Adipose tissue (tissue), 3 donors: Measurements from ENCODE around the gene GMDS. TPM values are rescaled to one million over a fixed set of nuclear protein-coding genes. Genes with fewer than 3 reads are reported as not detected.

Experiments
- H3K27ac ChIP-seq: one replicate; pipeline ENCODE4 v1.5.1; 2013; ENCODE audit warnings: low read depth, low read length
- WGBS, 3 donors: extraction: QIAGEN DNeasy Blood & Tissue Kit; methylation state at CpG; one replicate each; pipeline ENCODE4 v1.1.7; 2013; 5-methylcytosine and 5-hydroxymethylcytosine counted together
- polyA plus RNA-seq, 3 donors: library from polyadenylated mRNA; stranded (reverse); fragments of 200-250 nt; gene quantifications; one replicate each; pipeline ENCODE4 v1.2.3, GENCODE V29; 2013
- donor health status: healthy with polysubstance abuse.
- donor health status: Bipolar disorder and iron deficiency.
- donor health status: healthy.

Gene GMDS
- polyA plus RNA-seq, 3 donors: 13.6 to 21.4 (median 14.9) TPM

DNA sequence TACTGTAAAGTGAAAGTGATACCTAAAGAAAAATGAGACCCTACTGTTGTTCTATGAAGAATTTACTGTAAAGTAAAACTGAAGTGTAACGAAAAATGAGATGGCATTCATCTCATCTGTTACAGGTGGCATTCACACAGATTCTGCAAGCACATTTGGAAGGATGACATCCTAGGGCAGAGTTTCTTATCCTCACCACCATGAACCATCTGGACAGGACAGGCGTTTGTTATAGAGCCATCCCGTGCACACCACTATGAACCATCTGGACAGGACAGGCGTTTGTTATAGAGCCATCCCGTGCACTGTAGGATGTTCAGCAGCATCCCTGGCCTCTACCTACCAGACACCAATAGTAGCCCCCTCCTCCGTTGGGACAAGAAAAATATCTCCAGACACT lies 294.8 kb downstream of the GMDS start:
- H3K27ac ChIP-seq: no peak overlapping the region
- WGBS, 3 donors: 91 to 94% (median 92%) methylated on average over 6 of the region's 6 CpGs

DNA sequence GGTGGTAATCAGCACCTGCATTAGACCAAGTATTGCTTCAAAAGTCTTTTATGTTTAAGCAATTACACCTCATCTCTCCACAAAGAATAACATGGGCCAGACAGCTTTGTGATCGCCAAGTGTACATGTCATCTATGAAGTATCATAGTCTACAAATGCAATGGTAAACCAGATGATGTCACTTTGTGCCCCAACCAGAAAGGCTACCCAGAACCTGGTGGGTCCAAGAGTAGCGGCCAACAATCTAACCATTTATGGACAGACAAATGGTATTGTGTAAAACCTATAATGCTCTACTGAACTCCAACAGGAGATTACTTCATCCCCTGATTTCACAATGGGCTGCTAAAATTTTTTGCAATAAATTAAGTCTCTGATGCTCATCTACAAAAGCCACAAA lies 295.9 kb downstream of the GMDS start:
- WGBS, 3 donors: 65 to 98% (median 77%) methylated on average over 2 of the region's 2 CpGs
- H3K27ac ChIP-seq: no peak overlapping the region

DNA sequence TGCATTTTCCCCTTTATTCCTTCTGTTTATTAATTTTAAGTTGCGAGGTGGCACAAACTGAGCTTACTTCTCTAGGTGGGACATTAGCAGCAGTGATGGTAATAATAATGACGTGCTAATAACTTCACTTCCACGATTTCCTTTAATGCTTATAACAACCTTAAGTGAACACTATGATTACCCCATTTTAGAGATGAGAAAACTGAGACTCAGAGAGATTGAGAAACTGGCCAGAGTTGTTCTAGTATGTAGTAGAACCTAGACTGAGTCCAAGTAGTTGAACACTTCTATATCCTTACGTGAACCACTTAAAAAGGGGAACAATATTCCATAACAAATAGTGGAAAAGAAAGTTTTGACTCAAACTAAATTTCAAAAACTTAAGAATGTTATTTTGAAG lies 297.5 kb downstream of the GMDS start:
- H3K27ac ChIP-seq: no peak overlapping the region
- 95 to 98% (median 98%) methylated on average over 4 of the region's 4 CpGs for WGBS, 3 donors

DNA sequence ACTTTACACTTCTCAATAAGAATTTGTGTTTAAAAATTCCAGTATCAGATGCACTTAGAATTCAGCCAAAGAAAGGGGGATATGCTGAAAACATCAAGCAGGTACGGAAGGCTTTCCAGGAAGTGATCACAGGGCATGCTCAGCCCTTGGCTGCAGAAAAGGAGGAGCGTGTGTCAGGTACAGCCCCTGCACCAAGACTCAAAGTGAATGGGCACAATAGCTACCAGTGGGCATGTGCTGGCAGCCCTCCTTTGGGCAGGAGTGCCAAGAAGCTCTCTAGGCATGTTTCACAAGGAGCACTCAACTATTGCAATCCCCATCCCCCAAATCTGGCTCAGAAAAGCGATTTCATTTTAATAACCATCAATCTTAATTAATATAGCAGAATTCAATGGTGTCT lies 298.8 kb downstream of the GMDS start:
- H3K27ac ChIP-seq: no peak overlapping the region
- 90 to 97% (median 96%) methylated on average over 3 of the region's 3 CpGs for WGBS, 3 donors

DNA sequence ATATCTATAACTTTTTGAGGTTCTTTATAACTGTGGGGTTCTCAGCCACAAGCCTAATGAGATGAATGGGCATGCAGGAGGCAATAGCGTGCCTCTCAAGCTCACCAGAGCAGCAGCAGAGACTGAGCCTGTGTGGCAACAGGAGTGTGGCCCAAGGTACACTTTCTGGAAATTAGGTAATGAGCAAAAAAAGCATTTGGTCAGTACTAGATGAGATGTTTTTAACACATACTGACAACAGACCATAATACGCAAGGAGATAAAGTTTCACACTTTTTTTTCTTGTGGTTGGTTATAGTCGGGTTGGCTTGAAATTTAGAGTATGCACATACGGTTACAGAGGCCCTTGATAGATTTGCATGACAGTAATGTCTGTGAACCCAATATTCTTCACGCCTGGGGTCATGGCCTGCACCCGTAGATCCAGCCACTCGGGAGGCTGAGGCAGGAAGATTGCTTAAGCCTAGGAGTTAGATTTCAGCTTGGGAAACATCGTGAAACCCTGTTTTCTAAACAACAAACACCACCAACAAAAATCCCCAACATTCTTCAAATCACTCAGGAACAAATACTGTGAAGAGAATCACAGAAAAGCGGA lies 300.1 kb downstream of the GMDS start:
- H3K27ac ChIP-seq: no peak overlapping the region
- 69 to 90% (median 76%) methylated on average over 9 of the region's 9 CpGs for WGBS, 3 donors

DNA sequence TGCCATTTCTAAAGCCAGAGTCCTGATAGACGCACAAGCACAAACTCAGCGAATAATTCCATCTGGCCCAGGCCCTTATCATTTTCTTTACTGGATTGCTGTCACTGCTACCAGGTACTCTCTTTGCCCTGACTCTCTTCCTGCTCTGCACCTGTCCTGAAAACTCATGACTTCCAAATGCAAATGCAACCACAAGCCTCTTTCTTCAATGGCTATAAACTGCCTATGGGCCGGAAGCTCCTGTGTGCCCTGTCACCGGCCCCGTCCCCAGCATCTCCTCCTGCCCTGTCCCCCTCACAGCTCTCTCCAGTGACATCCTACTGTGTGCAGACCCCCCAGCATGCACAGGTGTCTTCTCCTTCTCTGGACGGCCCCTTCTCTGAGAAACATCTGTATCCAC lies 302.6 kb downstream of the GMDS start:
- no peak overlapping the region for H3K27ac ChIP-seq
- WGBS, 3 donors: 96 to 100% (median 98%) methylated on average over 6 of the region's 6 CpGs

DNA sequence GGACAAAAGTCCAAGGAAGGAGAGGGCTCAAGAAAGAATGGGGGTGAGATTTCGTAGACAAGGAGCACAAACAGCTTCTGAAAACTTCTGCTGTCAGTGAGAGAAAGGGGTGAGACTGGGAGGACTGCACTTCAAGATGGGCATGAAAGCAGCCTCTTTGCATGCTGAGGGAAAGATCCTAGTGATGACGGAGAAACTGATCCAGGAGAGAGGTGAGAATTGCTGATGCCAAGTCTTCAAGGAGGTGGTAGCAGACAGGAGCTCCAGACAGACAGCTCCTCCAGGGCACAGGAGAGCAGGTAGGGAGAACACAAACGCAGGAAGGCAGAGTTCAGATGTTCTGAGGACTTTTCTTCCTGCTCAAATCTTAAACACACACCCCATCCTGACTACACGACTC lies 303.9 kb downstream of the GMDS start:
- 92 to 93% (median 92%) methylated on average over 4 of the region's 4 CpGs for WGBS, 3 donors
- no peak overlapping the region for H3K27ac ChIP-seq

DNA sequence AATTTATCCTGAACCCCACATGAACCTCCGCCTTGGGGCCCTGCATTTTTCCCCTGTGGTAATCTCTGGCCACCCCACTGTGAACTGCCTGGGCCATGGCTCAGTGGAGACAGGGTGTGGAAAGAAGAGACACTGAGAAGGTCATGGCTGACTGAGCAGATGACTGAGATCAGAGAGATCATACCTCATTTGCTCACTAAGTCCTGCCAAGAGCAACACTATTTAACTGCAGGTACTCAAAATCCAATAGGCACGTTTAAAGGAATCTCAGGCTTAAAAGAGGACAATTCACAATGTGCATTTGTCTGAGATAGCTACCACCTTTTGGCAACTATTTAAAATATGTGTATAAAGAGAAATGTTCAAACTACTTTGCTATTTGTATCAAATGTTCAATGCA lies 305.0 kb downstream of the GMDS start:
- 82 to 87% (median 86%) methylated on average over 2 of the region's 2 CpGs for WGBS, 3 donors
- H3K27ac ChIP-seq: no peak overlapping the region

DNA sequence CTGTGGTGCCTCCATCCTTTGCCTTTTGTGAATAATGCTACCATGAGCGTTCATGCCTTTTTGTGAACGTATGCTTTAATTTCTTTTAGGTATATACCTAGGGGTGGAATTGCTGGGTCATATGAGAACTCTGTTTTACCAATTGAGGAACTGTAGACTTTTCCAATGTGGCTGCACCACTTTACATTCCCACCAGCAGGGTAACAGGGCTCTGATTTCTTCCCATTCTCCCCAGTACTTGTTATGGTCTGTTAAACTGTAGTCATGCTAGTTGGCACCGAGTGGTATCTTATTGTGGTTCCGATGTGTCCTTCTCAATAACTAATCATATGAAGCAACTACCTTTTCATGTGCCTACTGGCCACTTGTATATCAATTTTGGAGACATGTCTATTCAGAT lies 312.1 kb downstream of the GMDS start:
- 98% methylated on average over 4 of the region's 4 CpGs for WGBS, 3 donors
- H3K27ac ChIP-seq: no peak overlapping the region

DNA sequence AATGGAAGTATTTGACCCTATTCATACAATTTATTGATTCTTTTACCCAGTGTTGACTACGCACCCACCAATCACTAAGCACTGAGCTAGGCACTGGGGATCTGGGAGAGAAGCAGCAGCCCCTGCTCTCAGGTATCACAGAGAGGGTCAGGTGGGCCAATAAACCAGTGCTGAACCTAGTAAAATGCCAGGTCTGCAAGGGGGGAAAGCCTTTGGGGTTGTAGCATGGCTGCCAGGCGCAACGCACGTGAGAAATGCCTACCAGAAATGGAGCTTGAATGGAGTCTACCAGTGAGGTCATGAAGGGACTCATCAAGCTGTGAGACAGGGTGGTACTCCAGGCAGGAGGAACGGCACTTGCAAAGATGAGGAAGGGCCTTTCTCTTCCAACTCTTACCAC lies 313.6 kb downstream of the GMDS start:
- no peak overlapping the region for H3K27ac ChIP-seq
- 98 to 99% (median 99%) methylated on average over 5 of the region's 5 CpGs for WGBS, 3 donors

DNA sequence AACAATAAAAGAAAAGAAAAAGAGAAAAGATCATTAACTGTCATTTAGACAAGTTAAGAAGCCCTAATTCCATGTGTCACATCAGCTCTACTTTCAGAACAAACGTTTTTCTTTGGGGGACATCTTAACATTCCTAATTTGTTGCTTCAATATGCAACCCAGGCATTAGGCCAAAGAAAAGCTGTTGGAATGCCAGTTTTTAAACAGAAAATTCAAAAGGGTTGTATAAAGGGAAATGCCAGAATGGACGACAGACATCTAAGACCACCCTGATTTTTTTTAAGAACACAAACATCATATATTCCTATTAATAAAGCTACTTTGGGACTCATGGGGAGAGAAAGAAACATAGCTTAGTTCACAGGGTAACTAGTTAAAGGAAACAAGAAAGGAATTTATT lies 315.0 kb downstream of the GMDS start:
- H3K27ac ChIP-seq: no peak overlapping the region
- WGBS, 3 donors: 42 to 66% (median 46%) methylated on average over 2 of the region's 2 CpGs

DNA sequence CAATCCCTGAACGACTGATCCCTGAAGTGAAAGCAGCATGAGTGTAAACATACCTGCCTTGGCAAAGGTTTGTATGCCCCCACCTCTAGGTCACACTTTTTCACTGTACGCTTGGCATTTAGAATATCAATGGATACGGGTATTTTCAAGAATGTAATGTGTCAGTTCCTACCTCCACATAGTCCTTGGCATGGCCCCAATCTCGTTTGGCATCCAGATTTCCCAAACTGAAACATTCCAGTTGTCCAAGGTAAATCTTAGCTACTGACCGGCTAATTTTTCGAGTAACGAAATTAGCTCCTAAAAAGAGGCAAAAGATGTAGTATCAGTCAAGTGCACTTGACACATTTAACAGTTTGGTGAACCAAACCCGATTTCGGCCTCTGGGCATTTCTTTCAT lies 315.5 kb downstream of the GMDS start:
- 87 to 92% (median 89%) methylated on average over 9 of the region's 9 CpGs for WGBS, 3 donors
- no peak overlapping the region for H3K27ac ChIP-seq

DNA sequence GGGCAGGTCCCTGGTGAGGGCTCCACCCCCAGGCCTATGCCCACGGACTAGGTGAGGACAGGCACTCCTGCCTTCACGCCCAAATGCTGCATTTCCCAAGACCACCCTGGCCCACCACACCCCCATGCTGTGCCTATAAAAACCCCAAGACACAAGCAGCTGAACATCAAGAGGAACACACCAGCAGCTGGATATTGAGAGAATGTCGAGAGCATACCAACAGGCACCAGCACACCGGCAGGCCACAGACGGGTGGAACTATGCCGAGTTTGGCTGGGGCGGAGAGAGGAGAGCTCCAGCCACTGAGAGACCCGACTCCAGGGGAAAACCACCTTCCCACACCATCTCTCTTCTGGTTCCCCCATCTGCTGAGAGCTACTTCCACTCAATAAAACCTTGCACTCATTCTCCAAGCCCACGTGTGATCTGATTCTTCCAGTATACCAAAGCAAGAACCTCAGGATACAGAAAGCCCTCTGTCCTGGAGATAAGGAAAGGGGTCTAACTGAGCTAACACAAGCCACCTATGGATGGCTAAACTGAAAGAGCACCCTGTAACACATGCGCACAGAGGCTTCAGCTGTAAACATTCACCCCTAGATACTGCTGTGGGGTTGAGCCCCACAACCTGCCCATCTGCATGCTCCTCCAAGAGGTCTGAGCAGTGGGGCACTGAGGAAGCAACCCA lies 319.5 kb downstream of the GMDS start:
- no peak overlapping the region for H3K27ac ChIP-seq

DNA sequence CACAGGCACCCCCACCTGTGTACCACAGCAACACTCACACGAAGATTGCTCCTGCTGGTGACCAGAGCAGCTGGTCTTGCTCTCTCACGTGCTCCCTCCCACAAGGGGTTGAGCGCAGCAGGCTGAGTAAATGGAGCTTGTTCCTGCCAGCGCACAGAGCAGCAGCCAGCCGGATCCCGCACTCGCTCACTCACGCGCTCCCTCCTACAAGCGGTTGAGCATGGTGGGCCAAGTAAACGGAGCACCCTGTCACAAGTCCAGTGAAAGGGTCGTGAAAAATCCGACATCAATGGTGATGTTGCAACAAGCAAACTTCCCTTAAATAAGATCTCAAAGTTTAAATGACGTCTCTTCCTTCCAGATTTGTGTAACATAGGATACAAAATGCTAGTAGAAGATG lies 322.0 kb downstream of the GMDS start:
- no peak overlapping the region for H3K27ac ChIP-seq

More for the DNA sequence above, 319.5 kb downstream of the GMDS start:
- 83 to 95% (median 92%) methylated on average over 9 to 10 of the region's 10 CpGs for WGBS, 3 donors

DNA sequence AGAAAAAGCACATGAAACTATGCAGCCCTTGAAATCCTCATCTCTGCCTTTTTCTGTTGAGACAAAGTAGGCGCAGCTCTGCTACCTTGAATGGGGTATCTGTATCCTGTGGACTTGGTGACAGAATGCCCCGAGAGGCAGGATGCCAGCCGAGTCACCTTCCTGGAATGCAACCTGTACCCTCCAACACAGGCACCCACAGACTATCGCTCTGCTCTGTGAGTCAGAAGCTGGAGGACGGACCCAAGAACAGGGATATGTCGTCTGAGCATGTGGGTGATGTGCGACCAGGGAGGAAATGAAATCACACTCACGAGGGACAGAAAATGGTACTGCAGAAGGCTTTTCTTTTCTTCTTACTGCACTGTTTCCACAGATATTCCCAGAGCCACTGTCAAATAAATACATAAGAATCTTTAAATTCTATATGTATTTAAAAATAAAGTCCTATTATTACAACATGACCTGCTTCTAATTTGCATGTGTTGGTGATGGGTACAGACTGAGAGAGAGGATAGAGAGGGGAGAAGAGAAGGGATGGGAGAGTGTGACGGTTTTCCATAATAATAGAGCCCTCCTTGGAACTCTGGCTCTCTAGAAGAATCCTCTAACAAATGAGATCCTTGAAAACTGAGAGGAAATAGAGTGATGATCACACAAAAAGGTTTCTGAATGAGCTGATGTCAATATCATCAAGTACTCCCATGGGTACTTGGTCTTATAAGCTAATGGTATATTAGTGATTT lies 327.6 kb downstream of the GMDS start:
- no peak overlapping the region for H3K27ac ChIP-seq
- 73 to 83% (median 76%) methylated on average over 9 of the region's 9 CpGs for WGBS, 3 donors

More for the DNA sequence above, 322.0 kb downstream of the GMDS start:
- WGBS, 3 donors: 86 to 95% (median 88%) methylated on average over 14 of the region's 14 CpGs

DNA sequence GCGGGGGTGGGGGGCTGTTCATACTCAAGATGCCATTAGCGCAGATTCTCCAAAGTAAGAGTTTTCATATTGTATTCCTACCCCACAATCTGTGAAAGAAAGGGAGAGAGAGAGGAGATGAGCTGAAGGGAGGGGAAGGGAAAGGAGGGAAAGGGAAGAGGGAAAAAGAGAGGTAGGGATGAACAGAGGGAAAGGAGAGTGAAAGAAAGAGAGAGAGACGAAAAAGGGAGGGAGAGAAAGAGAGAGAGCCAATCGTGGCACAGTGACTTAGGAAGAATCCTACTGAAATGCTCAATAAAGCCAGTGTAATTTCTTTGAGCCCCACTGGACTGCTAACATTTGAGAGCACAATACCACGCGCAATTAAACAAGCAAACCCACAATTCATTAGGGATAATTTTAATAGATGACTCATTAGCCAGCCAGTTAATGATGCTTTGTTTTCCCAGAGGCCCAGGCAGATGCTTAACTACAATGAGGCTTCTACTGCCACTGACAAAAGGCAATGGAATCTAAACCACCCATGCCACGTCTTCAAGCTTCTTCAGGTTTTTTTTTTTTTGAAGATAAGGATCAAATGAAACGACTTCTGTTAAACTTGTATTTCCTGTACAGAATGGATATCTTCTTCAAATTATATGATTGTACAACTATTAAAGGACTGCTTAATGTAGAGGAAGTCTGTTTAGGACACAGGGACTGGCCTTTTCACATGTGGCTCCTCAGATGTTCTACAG lies 328.9 kb downstream of the GMDS start:
- WGBS, 3 donors: 73 to 86% (median 84%) methylated on average over 8 of the region's 8 CpGs
- no peak overlapping the region for H3K27ac ChIP-seq

DNA sequence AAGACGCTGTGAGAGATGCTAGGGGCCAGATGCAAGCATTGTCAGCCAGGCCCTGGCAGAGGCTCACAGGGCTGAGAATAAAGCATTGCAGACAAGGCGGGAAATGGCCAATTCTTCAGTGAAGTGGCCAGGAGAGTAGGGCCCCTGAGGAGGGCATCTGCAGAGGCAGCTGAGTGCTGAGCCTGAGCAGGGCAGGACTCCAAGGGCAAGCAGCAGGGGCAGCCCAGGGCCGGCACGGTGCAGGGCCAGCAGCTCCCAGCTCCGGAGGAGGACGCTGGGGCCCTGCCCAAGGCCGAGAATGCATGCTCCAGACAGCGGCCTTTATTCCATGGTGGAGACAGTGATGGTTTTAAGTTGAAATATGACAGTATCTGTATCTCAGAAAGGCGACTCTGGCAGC lies 330.2 kb downstream of the GMDS start:
- WGBS, 3 donors: 94 to 96% (median 94%) methylated on average over 9 of the region's 9 CpGs
- H3K27ac ChIP-seq: no peak overlapping the region

DNA sequence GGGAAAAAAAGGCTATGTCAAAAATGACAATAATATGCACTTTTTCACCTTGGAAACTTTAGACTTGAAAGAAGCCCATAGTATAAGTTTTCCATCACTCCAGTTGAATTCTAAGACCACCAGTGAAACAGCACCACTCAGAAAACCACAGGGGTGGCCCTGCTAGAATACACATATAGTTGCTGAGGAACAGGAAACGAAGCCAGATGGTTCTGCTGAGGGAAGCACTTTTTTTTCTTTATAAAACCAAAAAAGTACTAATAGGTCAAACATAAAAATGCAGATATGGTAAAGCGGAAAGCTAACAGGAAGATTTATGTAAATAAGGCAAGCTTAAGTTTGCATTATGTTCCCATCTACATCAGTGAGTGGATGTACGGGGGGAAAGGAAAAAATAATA lies 331.8 kb downstream of the GMDS start:
- H3K27ac ChIP-seq: no peak overlapping the region
- WGBS, 3 donors: 60 to 92% (median 64%) methylated on average over 3 of the region's 3 CpGs

DNA sequence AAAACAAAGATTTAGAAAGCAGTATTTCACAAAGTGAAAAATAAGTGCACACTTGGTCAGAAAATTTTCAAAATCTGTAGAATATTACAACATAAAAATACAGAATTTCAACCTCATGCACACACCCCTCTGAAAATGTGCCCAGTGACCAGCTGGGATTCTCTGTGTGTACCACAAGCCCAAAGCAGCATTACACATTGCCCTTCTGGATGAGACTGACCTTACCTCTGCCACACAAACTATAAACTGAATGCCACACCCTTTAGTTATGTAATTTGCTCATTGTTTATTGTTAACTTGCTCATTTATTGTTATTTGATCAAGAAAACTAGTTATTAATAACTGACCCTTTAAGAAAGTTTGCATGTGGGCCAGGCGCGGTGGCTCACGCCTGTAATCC lies 332.7 kb downstream of the GMDS start:
- H3K27ac ChIP-seq: no peak overlapping the region
- WGBS, 3 donors: 96 to 98% (median 97%) methylated on average over 3 of the region's 3 CpGs
